ENCODE data around the gene KCNMA1.

KCNMA1 gene

GRCh38 chr10:77555591-77556212 lies 81.9 kb downstream of the KCNMA1 start:
- Histone ChIP-seq H3K79me2 (ENCODE audit: insufficient read depth, low read length) (no peaks in the 10 kb centered on the region), H3K9me3 (ENCODE audit: insufficient read depth, low read length) (no peaks in the 10 kb centered on the region), H3K9me2 (replicated peaks; ENCODE audit: insufficient read depth, low read length) (no peaks in the 10 kb centered on the region), H3K27ac (ENCODE audit: low read depth, low read length) (no peak overlapping the region), H3K27me3 (ENCODE audit: low read length) (no peaks in the 10 kb centered on the region), H3K36me3 (ENCODE audit: low read length) (no peaks in the 10 kb centered on the region), H3K4me3 (ENCODE audit: insufficient read depth, low read length, poor library complexity, severe bottlenecking) (no peak overlapping the region), H3F3A (ENCODE audit: insufficient read depth) (no peaks in the 10 kb centered on the region), H4K20me1 (ENCODE audit: low read depth, low read length) (no peaks in the 10 kb centered on the region), H3K9ac (ENCODE audit: low read length) (no peak overlapping the region), H2AFZ (ENCODE audit: low read depth, low read length, severe bottlenecking) (no peak overlapping the region), H3K4me2 (ENCODE audit: low read depth, low read length, poor library complexity, severe bottlenecking) (no peak overlapping the region)
- TF ChIP-seq EZH2phosphoT487 (conservative IDR thresholded peaks at IDR 0.05; ENCODE audit: low read length) (no peak), CTCF (IDR thresholded peaks at IDR 0.05; ENCODE audit: insufficient read depth, low read length, poor library complexity, severe bottlenecking) (no peak)

GRCh38 chr10:77554996-77555397 lies 82.6 kb downstream of the KCNMA1 start:
- Histone ChIP-seq H3K4me2 (ENCODE audit: low read depth, low read length, poor library complexity, severe bottlenecking) (no peak overlapping the region), H3K9me3 (ENCODE audit: insufficient read depth, low read length) (no peaks in the 10 kb centered on the region), H3K9ac (ENCODE audit: low read length) (no peak overlapping the region), H3K27me3 (ENCODE audit: low read length) (no peaks in the 10 kb centered on the region), H4K20me1 (ENCODE audit: low read depth, low read length) (no peaks in the 10 kb centered on the region), H2AFZ (ENCODE audit: low read depth, low read length, severe bottlenecking) (no peak overlapping the region), H3K9me2 (replicated peaks; ENCODE audit: insufficient read depth, low read length) (no peaks in the 10 kb centered on the region), H3K4me3 (ENCODE audit: insufficient read depth, low read length, poor library complexity, severe bottlenecking) (no peak overlapping the region), H3K79me2 (ENCODE audit: insufficient read depth, low read length) (no peaks in the 10 kb centered on the region), H3K27ac (ENCODE audit: low read depth, low read length) (no peak overlapping the region), H3K36me3 (ENCODE audit: low read length) (no peaks in the 10 kb centered on the region), H3F3A (ENCODE audit: insufficient read depth) (no peaks in the 10 kb centered on the region)
- no peak for TF ChIP-seq CTCF (IDR thresholded peaks at IDR 0.05; ENCODE audit: insufficient read depth, low read length, poor library complexity, severe bottlenecking)
- TF ChIP-seq EZH2phosphoT487 (conservative IDR thresholded peaks at IDR 0.05; ENCODE audit: low read length), result no peak

- no peaks in the 10 kb centered on the region for H3K9me2 ChIP-seq (replicated peaks; ENCODE audit: insufficient read depth, low read length)
- no peaks in the 10 kb centered on the region for H3K27me3 ChIP-seq (ENCODE audit: low read length)
- H3K4me2 ChIP-seq (ENCODE audit: low read depth, low read length, poor library complexity, severe bottlenecking), result no peak overlapping the region
- H3K36me3 ChIP-seq (ENCODE audit: low read length), result no peaks in the 10 kb centered on the region
- no peaks in the 10 kb centered on the region for H3K9me3 ChIP-seq (ENCODE audit: insufficient read depth, low read length)
- H3K4me3 ChIP-seq (ENCODE audit: insufficient read depth, low read length, poor library complexity, severe bottlenecking), result no peak overlapping the region
- no peaks in the 10 kb centered on the region for H4K20me1 ChIP-seq (ENCODE audit: low read depth, low read length)
- no peaks in the 10 kb centered on the region for H3K79me2 ChIP-seq (ENCODE audit: insufficient read depth, low read length)
- no peak overlapping the region for H3K27ac ChIP-seq (ENCODE audit: low read depth, low read length)
- H3F3A ChIP-seq (ENCODE audit: insufficient read depth), result no peaks in the 10 kb centered on the region
- no peak overlapping the region for H3K9ac ChIP-seq (ENCODE audit: low read length)
- H2AFZ ChIP-seq (ENCODE audit: low read depth, low read length, severe bottlenecking), result no peak overlapping the region
- no peak for TF ChIP-seq EZH2phosphoT487 (conservative IDR thresholded peaks at IDR 0.05; ENCODE audit: low read length)
- no peak for TF ChIP-seq CTCF (IDR thresholded peaks at IDR 0.05; ENCODE audit: insufficient read depth, low read length, poor library complexity, severe bottlenecking)
These were observed 83.6 kb downstream of the KCNMA1 start for GRCh38 chr10:77553966-77554365.

Data from SU-DHL-6 (cell line).